ENCODE measurements around the gene CCDC138. TPM values are rescaled to one million over a fixed set of nuclear protein-coding genes. Genes with fewer than 3 reads are reported as not detected.

Gene CCDC138, protein sequence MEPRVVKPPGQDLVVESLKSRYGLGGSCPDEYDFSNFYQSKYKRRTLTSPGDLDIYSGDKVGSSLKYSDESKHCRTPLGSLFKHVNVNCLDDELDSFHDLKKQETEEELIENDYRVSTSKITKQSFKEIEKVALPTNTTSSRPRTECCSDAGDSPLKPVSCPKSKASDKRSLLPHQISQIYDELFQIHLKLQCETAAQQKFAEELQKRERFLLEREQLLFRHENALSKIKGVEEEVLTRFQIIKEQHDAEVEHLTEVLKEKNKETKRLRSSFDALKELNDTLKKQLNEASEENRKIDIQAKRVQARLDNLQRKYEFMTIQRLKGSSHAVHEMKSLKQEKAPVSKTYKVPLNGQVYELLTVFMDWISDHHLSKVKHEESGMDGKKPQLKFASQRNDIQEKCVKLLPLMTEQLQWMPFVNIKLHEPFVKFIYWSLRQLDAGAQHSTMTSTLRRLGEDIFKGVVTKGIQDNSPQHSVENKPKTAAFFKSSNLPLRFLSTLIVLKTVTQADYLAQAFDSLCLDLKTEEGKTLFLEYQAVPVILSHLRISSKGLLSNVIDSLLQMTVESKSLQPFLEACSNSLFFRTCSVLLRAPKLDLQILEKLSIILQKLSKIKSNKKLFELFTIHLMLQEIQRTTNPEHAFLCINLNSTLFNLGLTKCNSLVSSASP
- 5.8 and 7.2 TPM in 2 replicates for total RNA-seq

DNA sequence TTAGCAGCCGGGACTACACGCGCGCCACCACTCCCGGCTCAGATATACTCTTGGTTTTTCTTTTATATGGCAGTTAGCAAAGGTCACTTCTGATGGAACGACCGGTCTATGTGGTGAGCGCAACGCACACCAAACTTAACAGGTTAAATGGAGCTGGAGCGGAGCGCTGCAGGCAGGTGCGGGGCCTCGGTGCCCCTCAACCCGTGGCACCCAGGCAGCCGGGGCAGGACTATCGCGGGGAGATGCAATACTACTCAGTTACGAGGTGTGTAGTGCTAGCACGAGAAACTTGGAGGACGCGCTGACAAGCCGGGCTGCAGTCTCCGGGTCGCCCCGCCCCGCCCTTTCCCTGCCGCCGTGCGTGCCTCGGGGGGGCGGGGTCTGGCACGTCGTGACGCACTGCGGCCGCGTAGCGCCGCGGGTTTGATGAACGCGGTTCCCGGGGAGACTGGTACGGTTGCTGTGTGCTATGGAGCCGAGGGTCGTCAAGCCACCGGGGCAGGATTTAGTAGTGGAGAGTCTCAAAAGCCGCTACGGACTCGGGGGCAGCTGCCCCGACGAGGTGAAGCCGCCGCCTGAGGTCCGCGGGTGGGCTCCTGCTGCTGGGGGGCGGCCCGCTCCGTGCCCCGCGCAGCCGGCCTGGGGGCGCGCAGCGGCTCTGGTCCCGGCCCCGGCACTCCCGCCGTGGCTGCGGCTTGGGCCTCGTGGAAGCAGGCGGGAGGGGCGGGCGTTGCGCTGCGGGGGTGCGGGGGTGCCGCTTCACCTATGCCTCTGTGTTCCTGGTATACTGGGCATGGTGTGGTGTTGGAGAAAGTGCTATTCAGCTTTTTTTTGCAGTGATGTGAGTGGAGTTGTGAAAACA lies at the start of gene CCDC138:
Gene CCDC138, plus strand, starts transcription at position 418 of the 862 bp plus-strand sequence. Its CDS starts 52 bp downstream, at position 470.

Other genes starting within 250 kb of the CCDC138 start
- gene RANBP2, start 67.3 kb upstream of the CCDC138 start, total RNA-seq = 74.9 and 83.9 TPM in 2 replicates
- gene EDAR, start 202.4 kb downstream of the CCDC138 start, total RNA-seq = not detected in 2 replicates

All from endothelial cell of coronary artery (primary cell).